Lower leg skin (tissue), 4 donors: ENCODE results near the gene HS6ST1. TPM values are rescaled to one million over a fixed set of nuclear protein-coding genes. Genes with fewer than 3 reads are reported as not detected.

ENCODE experiments used
- DNase-seq, 2 donors: peaks; one replicate each; pipeline ENCODE4 v3.0.0-alpha.2; 2019; ENCODE audit warnings: low spot score in 2 of 2
- H3K4me3 ChIP-seq: fragments of 200-600 bp; sonication (generic); 2 replicates; pipeline ENCODE4 v1.5.1; 2017; ENCODE audit warnings: mild to moderate bottlenecking, low read depth; ENCODE audit not compliant: poor library complexity, severe bottlenecking
- POLR2A ChIP-seq, 2 donors: fragments of 450-650 bp; IDR thresholded peaks; one replicate each; pipeline ENCODE4 v1.6.1; 2016 to 2017; ENCODE audit warnings: antibody characterized with exemption in 2 of 2, mild to moderate bottlenecking in 1 of 2, moderate library complexity in 1 of 2
- WGBS, 2 donors: methylation state at CpG; one replicate each; pipeline ENCODE4 v1.1.5; 2018; 5-methylcytosine and 5-hydroxymethylcytosine counted together
- intact Hi-C: fragments of 100-400 bp; cut with DNase I; formaldehyde crosslinking; loops from one replicate; pipeline ENCODE4 v1.15.0; 2023; ENCODE audit warnings: low total_unique reads
- total RNA-seq, 4 donors: library from RNA; depleted of rRNA; stranded (reverse); fragments of >200 nt; gene quantifications; one replicate each; pipeline ENCODE4 v1.1.0, GENCODE V29; 2016
- TF ChIP-seq, protein P1 (sequence below), 3 donors: fragments of 450-650 bp; IDR thresholded peaks; one replicate each; pipeline ENCODE4 v1.5.1; 2016; ENCODE audit warnings: antibody characterized with exemption in 3 of 3, mild to moderate bottlenecking in 3 of 3, moderate library complexity in 2 of 3

HS6ST1 gene
- total RNA-seq, 4 donors from 2014 or later = 50.2 to 88.9 (median 69.3) TPM

DNA sequence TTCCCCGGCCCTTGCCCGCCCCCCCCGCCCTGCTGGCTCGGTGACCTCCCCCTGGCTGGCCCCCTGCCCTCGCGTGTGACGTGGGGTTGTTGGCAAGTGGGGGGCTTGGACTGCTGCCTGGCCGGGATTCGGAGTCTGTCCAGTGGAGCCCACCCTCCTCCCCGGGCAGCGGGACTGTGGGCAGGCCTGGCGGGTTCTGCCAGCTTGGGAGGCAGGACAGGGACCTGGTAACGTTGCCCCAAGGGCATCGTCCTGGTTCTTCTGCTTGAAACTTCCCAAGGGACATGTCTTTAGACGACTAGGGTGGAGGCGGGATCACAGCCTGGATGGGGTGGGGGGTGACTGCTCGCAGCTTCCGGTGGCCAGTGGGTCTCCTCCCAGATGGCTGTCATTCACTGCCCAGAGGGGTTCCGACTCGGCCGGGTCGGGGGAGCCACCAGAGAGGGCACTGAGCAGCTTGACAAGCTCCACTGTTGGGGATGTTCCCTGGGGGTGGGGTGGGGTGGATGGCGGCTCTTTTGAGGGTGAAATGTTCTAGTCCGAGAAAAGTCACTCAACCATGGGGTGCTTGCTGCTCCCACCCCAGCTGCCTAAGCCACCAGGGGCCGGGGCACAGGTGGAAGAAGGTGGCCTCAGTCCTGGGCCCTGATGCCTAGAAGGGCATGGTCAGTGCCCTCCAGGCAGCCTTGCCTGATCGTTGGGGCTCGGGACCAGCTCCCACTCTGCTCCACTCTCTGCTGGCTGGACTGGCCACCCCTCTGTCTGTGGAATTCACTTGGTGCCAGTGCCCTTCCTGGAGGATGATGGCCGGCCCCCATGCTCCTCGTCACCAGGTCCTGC lies 4.3 kb upstream of the HS6ST1 start:
- peak in 1 of 2 donors; percentile 90 for DNase-seq
- 43 to 71% methylated on average over 16 to 18 of the region's 29 CpGs for WGBS, 2 donors
- intact Hi-C loops = no loop called here
- no peak for TF ChIP-seq POLR2A (IDR thresholded peaks at IDR 0.05)
- TF ChIP-seq, protein P1, sequence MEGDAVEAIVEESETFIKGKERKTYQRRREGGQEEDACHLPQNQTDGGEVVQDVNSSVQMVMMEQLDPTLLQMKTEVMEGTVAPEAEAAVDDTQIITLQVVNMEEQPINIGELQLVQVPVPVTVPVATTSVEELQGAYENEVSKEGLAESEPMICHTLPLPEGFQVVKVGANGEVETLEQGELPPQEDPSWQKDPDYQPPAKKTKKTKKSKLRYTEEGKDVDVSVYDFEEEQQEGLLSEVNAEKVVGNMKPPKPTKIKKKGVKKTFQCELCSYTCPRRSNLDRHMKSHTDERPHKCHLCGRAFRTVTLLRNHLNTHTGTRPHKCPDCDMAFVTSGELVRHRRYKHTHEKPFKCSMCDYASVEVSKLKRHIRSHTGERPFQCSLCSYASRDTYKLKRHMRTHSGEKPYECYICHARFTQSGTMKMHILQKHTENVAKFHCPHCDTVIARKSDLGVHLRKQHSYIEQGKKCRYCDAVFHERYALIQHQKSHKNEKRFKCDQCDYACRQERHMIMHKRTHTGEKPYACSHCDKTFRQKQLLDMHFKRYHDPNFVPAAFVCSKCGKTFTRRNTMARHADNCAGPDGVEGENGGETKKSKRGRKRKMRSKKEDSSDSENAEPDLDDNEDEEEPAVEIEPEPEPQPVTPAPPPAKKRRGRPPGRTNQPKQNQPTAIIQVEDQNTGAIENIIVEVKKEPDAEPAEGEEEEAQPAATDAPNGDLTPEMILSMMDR (IDR thresholded peaks at IDR 0.05) = no peak
- H3K4me3 ChIP-seq = no peak overlapping the region

DNA sequence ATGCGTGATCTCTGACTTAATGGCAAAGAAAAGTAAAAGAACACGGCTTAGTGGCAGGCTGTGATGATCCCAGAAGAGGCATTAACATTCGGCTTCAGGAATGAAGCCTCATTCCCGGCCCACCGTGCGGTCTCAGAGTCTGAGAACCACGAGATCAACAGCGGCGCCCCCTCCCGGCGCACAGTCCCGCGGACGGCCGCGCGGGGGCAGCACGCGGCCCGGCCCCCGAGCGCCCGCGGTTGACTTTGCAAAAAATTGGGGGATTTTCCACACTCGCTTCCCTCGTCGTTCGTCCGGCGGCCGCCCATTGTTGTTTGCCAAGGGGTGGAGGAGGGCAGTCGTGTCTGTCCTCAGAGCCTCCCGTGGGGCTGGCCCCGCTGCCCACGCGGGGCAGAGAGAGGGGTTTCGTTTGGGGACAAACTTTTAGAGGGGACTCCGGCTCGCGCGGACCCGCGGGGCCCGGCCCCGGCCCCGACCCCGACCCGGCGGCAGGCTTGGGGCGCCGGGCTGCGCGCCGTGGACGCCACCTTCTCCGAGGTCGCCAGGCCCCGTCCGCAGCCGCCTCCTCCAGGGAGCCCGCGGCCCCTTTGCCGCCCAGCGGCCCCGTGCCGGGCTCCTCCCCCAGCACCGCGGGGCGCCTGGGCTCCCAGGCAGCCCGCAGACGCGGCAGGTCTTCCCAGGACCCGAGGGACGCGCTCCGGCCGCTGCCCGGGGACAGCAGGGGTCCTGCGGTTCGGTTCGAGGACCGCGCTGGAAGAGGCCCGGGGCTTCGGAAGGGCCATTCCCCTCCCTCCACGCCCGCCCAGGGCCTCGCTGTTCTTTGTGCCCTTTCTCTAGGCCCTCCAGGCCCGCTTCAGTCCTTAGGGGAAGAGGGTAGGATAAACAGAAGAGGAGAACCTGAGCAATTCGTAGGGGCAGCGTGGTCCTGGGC lies 3.4 kb upstream of the HS6ST1 start:
- peak; percentile 84 to 97 for DNase-seq
- intact Hi-C loops = no loop called here
- H3K4me3 ChIP-seq = peak overlapping the region; percentile 40
- WGBS, 2 donors = 2 to 3% methylated on average over 37 to 82 of the region's 91 CpGs
- TF ChIP-seq POLR2A (IDR thresholded peaks at IDR 0.05) = no peak
- TF ChIP-seq, protein P1 (IDR thresholded peaks at IDR 0.05) = no peak

DNA sequence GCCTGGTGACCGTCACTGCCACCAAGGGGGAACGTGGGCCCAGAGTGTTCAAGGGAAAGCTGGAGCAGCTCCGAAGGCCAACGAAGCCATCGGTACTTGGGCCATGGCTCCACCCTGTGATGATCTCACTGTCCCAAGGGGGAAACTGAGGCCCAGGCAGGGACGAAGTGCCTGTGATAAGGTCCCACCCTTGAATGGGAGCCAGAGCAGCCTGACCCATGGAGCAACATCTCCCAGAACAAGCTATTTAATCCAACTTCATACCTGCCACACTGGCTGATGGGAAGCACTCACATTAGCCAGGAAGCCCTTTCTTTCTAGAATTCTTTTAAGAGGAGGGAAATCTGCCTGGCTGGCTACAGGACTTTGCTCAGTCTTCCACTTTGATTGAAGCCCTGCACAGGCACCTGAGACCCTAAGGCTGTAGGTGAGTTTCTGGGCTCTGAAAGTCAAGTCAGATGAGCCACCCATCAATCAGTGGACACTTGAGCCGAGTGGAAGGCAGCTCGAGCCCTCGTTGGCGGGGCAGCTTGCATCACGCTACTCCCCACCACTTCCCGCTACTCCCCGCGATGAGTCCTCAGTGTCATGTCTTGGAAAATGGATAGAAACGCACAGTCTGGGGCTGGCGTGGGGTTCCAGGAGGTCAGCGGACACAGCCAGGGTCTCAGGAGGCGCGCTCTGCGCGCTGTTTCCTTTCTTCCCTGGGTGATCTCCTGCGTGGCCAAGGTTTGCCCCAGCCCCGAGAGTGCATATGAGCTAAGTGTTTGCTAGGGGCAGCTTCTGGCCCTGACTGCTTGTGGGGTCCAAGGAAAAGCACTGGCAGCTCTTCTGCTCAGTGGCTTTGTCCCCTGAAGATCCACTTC lies 2.5 kb upstream of the HS6ST1 start:
- no peak for TF ChIP-seq POLR2A (IDR thresholded peaks at IDR 0.05)
- TF ChIP-seq, protein P1 (IDR thresholded peaks at IDR 0.05) = no peak
- WGBS, 2 donors = 67 to 74% methylated on average over 23 of the region's 23 CpGs
- no peak overlapping the region for H3K4me3 ChIP-seq
- peak in 1 of 2 donors; percentile 88 for DNase-seq
- intact Hi-C loops = no loop called here

DNA sequence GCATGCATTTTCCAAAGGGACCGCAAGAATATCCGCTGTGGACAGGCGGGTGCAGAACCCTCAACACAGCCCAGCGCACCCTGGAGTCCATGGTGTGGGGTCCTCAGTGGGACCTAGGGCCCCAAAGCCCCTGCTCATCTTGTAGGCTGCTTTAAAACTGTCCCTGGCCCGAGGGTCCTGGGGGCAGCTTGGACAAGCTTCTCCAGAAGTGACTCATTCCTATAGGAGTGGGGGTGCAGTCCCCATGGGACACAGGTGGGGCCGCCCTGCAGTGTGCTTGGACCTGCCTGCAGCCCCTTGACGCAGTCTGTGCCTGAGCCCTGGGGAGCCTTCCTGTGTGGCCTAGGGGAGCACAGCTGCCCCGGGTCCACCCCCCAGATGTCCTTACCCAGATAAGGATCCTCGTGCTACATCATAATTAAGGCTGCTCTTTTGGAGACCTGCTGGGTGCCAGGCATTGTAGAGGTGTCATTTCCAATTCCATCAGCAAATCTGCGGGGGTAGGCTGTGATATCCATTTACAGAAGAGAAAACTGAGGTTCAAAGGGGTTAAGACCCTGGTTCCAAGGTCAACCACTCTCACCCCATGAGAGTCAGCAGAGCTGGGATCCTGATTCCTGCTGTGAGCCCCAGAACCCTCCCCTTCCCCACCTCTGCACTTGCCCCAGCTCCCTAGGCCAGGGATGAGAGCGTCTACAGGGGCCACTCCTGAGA lies 1.7 kb upstream of the HS6ST1 start:
- intact Hi-C loops = no loop called here
- TF ChIP-seq POLR2A (IDR thresholded peaks at IDR 0.05) = no peak
- TF ChIP-seq, protein P1 (IDR thresholded peaks at IDR 0.05) = no peak
- WGBS, 2 donors = 76 to 93% methylated on average over 9 to 10 of the region's 11 CpGs
- no peak overlapping the region for H3K4me3 ChIP-seq
- DNase-seq = peak in 1 of 2 donors; percentile 84
